A549 (cell line): ENCODE data around the gene CHAMP1.

Experiments used
- CTCF ChIP-seq: fragments of >200 bp; sonication (Bioruptor Twin); formaldehyde crosslinking; IDR thresholded peaks from 3 replicates; pipeline ENCODE4 v1.5.1; 2016
- EP300 ChIP-seq, 2 experiments: fragments of >200 bp; sonication (Bioruptor Twin); formaldehyde crosslinking; IDR thresholded peaks; 2 replicates in 1 of 2; 3 replicates in 1 of 2; pipeline ENCODE4 v1.6.1; 2016 to 2017
- HDAC2 ChIP-seq: fragments of 200-600 bp; sonication (generic); IDR thresholded peaks from 2 replicates; pipeline ENCODE4 v1.6.1; 2016
- NFE2L2 ChIP-seq: fragments of 150-350 bp; conservative IDR thresholded peaks from 2 replicates; pipeline ENCODE4 v1.6.1; 2014; ENCODE audit warnings: low read length
- POLR2A ChIP-seq: IDR thresholded peaks from 2 replicates; pipeline ENCODE4 v1.6.1; 2012; ENCODE audit warnings: mild to moderate bottlenecking, low read length
- REST ChIP-seq: fragments of 200-600 bp; sonication (generic); IDR thresholded peaks from 2 replicates; pipeline ENCODE4 v1.6.1; 2016; ENCODE audit warnings: antibody characterized with exemption, mild to moderate bottlenecking, moderate library complexity
- TF ChIP-seq, protein P1 (sequence below): IDR thresholded peaks from 2 replicates; pipeline ENCODE4 v1.6.1; 2012; ENCODE audit warnings: low read depth, borderline replicate concordance

DNA sequence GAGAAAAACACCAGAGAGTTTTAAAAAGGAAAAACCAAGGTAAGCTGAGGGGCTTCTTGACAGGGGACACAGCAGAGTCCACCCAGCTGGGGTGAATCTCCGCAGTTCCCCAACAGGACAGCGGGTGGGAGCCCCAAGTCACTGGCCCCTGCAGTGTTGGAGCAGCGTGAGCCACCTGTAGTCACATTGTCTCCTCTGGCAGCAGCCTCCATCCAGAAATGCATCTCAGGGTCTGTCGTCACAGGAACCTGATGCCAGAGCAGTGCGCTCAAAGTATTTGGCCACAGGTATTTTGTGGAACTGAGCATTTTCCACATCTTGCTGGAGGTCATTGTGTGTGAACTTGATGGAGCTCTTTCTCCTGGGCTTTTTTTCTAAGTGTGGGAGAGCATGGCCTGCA is 24.7 kb downstream of the CHAMP1 start:
- TF ChIP-seq CTCF (no peak), HDAC2 (no peak), REST (no peak), NFE2L2 (no peak), POLR2A (no peak), EP300 (IDR thresholded peaks at IDR 0.05) (no peak)
- TF ChIP-seq, protein P1, sequence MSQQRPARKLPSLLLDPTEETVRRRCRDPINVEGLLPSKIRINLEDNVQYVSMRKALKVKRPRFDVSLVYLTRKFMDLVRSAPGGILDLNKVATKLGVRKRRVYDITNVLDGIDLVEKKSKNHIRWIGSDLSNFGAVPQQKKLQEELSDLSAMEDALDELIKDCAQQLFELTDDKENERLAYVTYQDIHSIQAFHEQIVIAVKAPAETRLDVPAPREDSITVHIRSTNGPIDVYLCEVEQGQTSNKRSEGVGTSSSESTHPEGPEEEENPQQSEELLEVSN = no peak
